ENCODE data around the gene PDE3A. TPM values are rescaled to one million over a fixed set of nuclear protein-coding genes. Genes with fewer than 3 reads are reported as not detected.

Gene PDE3A
- total and polyA plus RNA-seq, 7 donors: 6.6 to 90.0 (median 56.8) TPM

GRCh38 chr12:20497707-20498106 is 129.4 kb downstream of the PDE3A start:
- DNase-seq: no peak
- Histone ChIP-seq H3K27ac (no peak overlapping the region), H3K4me1 (peaks cover 0 to 32% (median 13%) of the 10 kb centered on the region in 4 donors), H3K9me3 (no peaks in the 10 kb centered on the region), H3K36me3 (no peaks in the 10 kb centered on the region), H3K4me3 (no peak overlapping the region), H3K27me3 (no peaks in the 10 kb centered on the region)
- TF ChIP-seq, protein P1, sequence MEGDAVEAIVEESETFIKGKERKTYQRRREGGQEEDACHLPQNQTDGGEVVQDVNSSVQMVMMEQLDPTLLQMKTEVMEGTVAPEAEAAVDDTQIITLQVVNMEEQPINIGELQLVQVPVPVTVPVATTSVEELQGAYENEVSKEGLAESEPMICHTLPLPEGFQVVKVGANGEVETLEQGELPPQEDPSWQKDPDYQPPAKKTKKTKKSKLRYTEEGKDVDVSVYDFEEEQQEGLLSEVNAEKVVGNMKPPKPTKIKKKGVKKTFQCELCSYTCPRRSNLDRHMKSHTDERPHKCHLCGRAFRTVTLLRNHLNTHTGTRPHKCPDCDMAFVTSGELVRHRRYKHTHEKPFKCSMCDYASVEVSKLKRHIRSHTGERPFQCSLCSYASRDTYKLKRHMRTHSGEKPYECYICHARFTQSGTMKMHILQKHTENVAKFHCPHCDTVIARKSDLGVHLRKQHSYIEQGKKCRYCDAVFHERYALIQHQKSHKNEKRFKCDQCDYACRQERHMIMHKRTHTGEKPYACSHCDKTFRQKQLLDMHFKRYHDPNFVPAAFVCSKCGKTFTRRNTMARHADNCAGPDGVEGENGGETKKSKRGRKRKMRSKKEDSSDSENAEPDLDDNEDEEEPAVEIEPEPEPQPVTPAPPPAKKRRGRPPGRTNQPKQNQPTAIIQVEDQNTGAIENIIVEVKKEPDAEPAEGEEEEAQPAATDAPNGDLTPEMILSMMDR (IDR thresholded peaks at IDR 0.05): no peak
- TF ChIP-seq POLR2AphosphoS5 (IDR thresholded peaks at IDR 0.05) (no peak), POLR2A (IDR thresholded peaks at IDR 0.05) (no peak), EP300 (IDR thresholded peaks at IDR 0.05) (no peak)
- 12 to 60% methylated on average over 3 of the region's 3 CpGs for WGBS, 2 donors
- intact Hi-C loops (cut with DNase I): no loop called here

DNA sequence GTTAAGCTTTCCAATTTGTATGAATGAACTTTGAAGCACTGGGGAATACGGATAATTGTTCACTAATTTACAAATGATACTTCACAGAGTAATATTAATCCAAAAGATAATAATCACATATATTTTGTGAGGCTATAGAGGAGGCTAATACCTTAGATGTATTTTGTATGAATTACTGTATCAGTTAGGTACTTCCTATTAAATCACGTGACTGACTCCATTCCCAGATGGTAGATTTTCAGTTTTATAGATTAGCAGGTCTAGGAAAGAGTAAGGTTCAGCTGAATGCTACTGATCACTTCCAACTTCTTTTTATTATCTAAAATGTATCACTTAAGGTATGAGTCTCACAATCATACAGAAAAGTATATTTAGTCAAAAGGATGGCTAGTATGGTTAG is 133.6 kb downstream of the PDE3A start:
- H3K4me1 ChIP-seq: peaks cover 0 to 28% (median 8%) of the 10 kb centered on the region in 4 donors
- H3K27me3 ChIP-seq: no peaks in the 10 kb centered on the region
- 93 to 94% methylated on average over 2 of the region's 2 CpGs for WGBS, 2 donors
- no peak overlapping the region for H3K27ac ChIP-seq
- DNase-seq: no peak
- intact Hi-C loops (cut with DNase I): loop anchor here (1.0 kb wide), 1 partner anchor 22 kb away; no protein-coding TSS in a partner anchor
- no peak for TF ChIP-seq POLR2AphosphoS5 (IDR thresholded peaks at IDR 0.05)
- TF ChIP-seq EP300 (IDR thresholded peaks at IDR 0.05): no peak
- H3K9me3 ChIP-seq: no peaks in the 10 kb centered on the region
- H3K36me3 ChIP-seq: no peaks in the 10 kb centered on the region
- no peak overlapping the region for H3K4me3 ChIP-seq

DNA sequence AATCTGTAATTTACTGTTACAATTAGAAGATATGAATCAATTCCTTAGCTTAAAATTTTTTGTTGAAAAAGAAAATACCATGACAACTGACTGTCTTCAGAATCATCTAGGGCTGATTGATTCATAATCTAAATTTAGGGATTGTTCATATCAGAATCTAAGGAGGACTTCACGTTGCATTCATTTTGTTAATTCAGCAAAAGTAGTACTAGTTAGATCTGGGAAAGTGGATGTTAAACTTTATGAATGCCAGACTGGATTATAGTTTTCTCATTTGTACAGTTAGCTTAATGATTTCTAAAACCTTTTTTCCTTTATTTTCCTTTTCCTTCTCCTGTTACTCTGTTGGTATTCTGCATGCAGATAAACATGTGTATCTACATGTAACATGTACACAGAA is 135.5 kb downstream of the PDE3A start:
- Histone ChIP-seq H3K36me3 (no peaks in the 10 kb centered on the region), H3K4me3 (no peak overlapping the region), H3K27ac (no peak overlapping the region), H3K9me3 (no peaks in the 10 kb centered on the region), H3K4me1 (peaks cover 0 to 37% (median 10%) of the 10 kb centered on the region in 4 donors), H3K27me3 (no peaks in the 10 kb centered on the region)
- 80 to 81% methylated on average over 1 of the region's 1 CpG for WGBS, 2 donors
- intact Hi-C loops (cut with DNase I): no loop called here
- DNase-seq: no peak
- no peak for TF ChIP-seq POLR2AphosphoS5 (IDR thresholded peaks at IDR 0.05)
- TF ChIP-seq, protein P1 (IDR thresholded peaks at IDR 0.05): no peak
- TF ChIP-seq POLR2A (IDR thresholded peaks at IDR 0.05): no peak
- no peak for TF ChIP-seq EP300 (IDR thresholded peaks at IDR 0.05)

DNA sequence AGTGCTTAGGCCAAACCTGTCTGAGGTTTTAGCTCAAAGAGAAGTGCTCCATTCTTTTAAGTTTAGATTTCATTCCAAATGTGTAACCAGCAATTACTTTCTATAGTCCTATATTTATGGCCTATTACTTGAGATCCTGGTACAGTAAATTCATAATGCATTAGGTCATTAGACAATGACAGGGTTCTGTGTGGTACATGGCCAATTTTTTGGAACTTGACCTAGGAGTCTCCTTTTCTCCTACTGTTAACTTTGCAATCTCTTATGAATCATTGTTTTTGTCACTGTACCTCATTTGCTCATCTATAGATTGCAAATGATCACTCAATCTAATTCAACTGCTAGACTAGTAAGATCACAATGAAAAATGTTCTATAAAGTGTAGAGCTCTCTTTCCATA is 136.7 kb downstream of the PDE3A start:
- TF ChIP-seq POLR2AphosphoS5 (IDR thresholded peaks at IDR 0.05) (no peak), POLR2A (IDR thresholded peaks at IDR 0.05) (no peak), EP300 (IDR thresholded peaks at IDR 0.05) (no peak)
- TF ChIP-seq, protein P1 (IDR thresholded peaks at IDR 0.05): no peak
- H3K4me3 ChIP-seq: no peak overlapping the region
- no peak for DNase-seq
- H3K9me3 ChIP-seq: no peaks in the 10 kb centered on the region
- no peaks in the 10 kb centered on the region for H3K36me3 ChIP-seq
- peaks cover 0 to 37% (median 10%) of the 10 kb centered on the region in 4 donors for H3K4me1 ChIP-seq
- no peaks in the 10 kb centered on the region for H3K27me3 ChIP-seq
- intact Hi-C loops (cut with DNase I): no loop called here
- no peak overlapping the region for H3K27ac ChIP-seq

- Histone ChIP-seq H3K27ac (no peak overlapping the region), H3K9me3 (no peaks in the 10 kb centered on the region), H3K4me1 (peaks cover 0 to 37% (median 10%) of the 10 kb centered on the region in 4 donors), H3K27me3 (no peaks in the 10 kb centered on the region), H3K36me3 (no peaks in the 10 kb centered on the region), H3K4me3 (no peak overlapping the region)
- DNase-seq: no peak
- 80 to 95% methylated on average over 3 of the region's 3 CpGs for WGBS, 2 donors
- TF ChIP-seq POLR2AphosphoS5 (IDR thresholded peaks at IDR 0.05) (no peak), POLR2A (IDR thresholded peaks at IDR 0.05) (no peak), EP300 (IDR thresholded peaks at IDR 0.05) (no peak)
- TF ChIP-seq, protein P1 (IDR thresholded peaks at IDR 0.05): no peak
- intact Hi-C loops (cut with DNase I): no loop called here
Observed at GRCh38 chr12:20507056-20507455, 138.7 kb downstream of the PDE3A start.
